ENCODE measurements around the gene EMX1. TPM values are rescaled to one million over a fixed set of nuclear protein-coding genes. Genes with fewer than 3 reads are reported as not detected.

Gene EMX1
- total and polyA plus RNA-seq, 2 of the 13 experiments (the other 11 are each of a cell fraction or from before 2014, with no cell fraction given), result 0.62 to 4.9 TPM

GRCh38 chr2:72944804-72945449 is 27.6 kb downstream of the EMX1 start:
- BruUV-seq (replicated peaks), result no TSS peak

GRCh38 chr2:72945450-72946019 is 28.2 kb downstream of the EMX1 start:
- H3K4me1 ChIP-seq (ENCODE audit: insufficient read depth, low read length), result peaks cover 16% of the 10 kb centered on the region
- H3K27ac ChIP-seq (ENCODE audit: extremely low read length, insufficient read depth, low read length), result no peak overlapping the region
- H3K4me2 ChIP-seq (ENCODE audit: low read depth, low read length), result no peak overlapping the region
- no peak overlapping the region for H3K4me3 ChIP-seq (replicated peaks in 1 of 3; ENCODE audit: insufficient read depth in 1 of 3, low read depth in 2 of 3, low read length in 3 of 3)
- no peak overlapping the region for H3K9ac ChIP-seq (ENCODE audit: insufficient read depth, low read depth, low read length)
- peaks cover 4% of the 10 kb centered on the region; the same call in 1 of the 2 replicates for H4K20me1 ChIP-seq (ENCODE audit: insufficient read depth, low read length)
- TF ChIP-seq SOX5 (CRISPR knock-in tag; IDR thresholded peaks at IDR 0.05; ENCODE audit: borderline replicate concordance) (no peak), SPEN (CRISPR knock-in tag; IDR thresholded peaks at IDR 0.05; ENCODE audit: low read depth) (no peak), KLF13 (CRISPR knock-in tag; IDR thresholded peaks at IDR 0.05) (no peak), ZNF143 (CRISPR knock-in tag; IDR thresholded peaks at IDR 0.05) (no peak), MAFK (conservative IDR thresholded peaks at IDR 0.05 in 1 of 2, IDR thresholded peaks at IDR 0.05 in 1 of 2; ENCODE audit: low read length in 2 of 2) (no peak), THRA (CRISPR knock-in tag; IDR thresholded peaks at IDR 0.05; ENCODE audit: borderline replicate concordance) (no peak), ZNF280B (CRISPR knock-in tag; IDR thresholded peaks at IDR 0.05; ENCODE audit: borderline replicate concordance) (no peak)
- FAIRE-seq (no peak), ATAC-seq (no peak), DNase-seq (ENCODE audit: low spot score) (no peak)
- H3K79me2 ChIP-seq (ENCODE audit: insufficient read depth, low read length), result no peaks in the 10 kb centered on the region
- ChIA-PET POLR2A (no interaction called here), CTCF (ENCODE audit: low intra/inter-chr PET ratio, low total read pairs) (no interaction called here)
- WGBS (ENCODE audit: low lambda C conversion rate), result 97% methylated on average over 9 of the region's 9 CpGs
- no peaks in the 10 kb centered on the region for H3K27me3 ChIP-seq (ENCODE audit: control insufficient read depth in 1 of 2, insufficient read depth in 2 of 2, low read length in 2 of 2)
- no peak overlapping the region for H2AFZ ChIP-seq (ENCODE audit: low read length)
- intact Hi-C loops (cut with micrococcal nuclease; ENCODE audit: unreplicated experiment) (loop anchor here (5.0 kb wide), 1 partner anchor 833 kb away; no protein-coding TSS in a partner anchor), in situ Hi-C loops (cut with HindIII; ENCODE audit: extremely low pct_ligation_motif_present, low pct_unique_long_range_greater_than_20kb) (no loop called here)
- H3K9me3 ChIP-seq (ENCODE audit: low read length), result no peaks in the 10 kb centered on the region
- H3K36me3 ChIP-seq (replicated peaks in 1 of 2; ENCODE audit: control insufficient read depth in 1 of 2, insufficient read depth in 2 of 2, low read length in 2 of 2), result no peaks in the 10 kb centered on the region; a peak in 1 of 5 replicates
- BruUV-seq (replicated peaks), result no TSS peak

More at GRCh38 chr2:72944804-72945449, 27.6 kb downstream of the EMX1 start:
- FAIRE-seq (no peak), DNase-seq (ENCODE audit: low spot score) (no peak), ATAC-seq (0 out of 3 replicates have a peak, but pooled peaks have one; percentile 3)
- peaks cover 16% of the 10 kb centered on the region for H3K4me1 ChIP-seq (ENCODE audit: insufficient read depth, low read length)
- H3K27me3 ChIP-seq (ENCODE audit: control insufficient read depth in 1 of 2, insufficient read depth in 2 of 2, low read length in 2 of 2), result no peaks in the 10 kb centered on the region
- H3K36me3 ChIP-seq (replicated peaks in 1 of 2; ENCODE audit: control insufficient read depth in 1 of 2, insufficient read depth in 2 of 2, low read length in 2 of 2), result no peaks in the 10 kb centered on the region; a peak in 1 of 5 replicates
- H3K9ac ChIP-seq (ENCODE audit: insufficient read depth, low read depth, low read length), result no peak overlapping the region
- no peak overlapping the region for H3K4me2 ChIP-seq (ENCODE audit: low read depth, low read length)
- no peak overlapping the region for H3K4me3 ChIP-seq (replicated peaks in 1 of 3; ENCODE audit: insufficient read depth in 1 of 3, low read depth in 2 of 3, low read length in 3 of 3)
- POLR2A ChIA-PET, result no interaction called here
- H3K9me3 ChIP-seq (ENCODE audit: low read length), result no peaks in the 10 kb centered on the region
- TF ChIP-seq JUN (CRISPR knock-in tag; IDR thresholded peaks at IDR 0.05), result no peak
- TF ChIP-seq PHB2 (IDR thresholded peaks at IDR 0.05; ENCODE audit: partially characterized antibody), result no peak
- TF ChIP-seq ZFP37 (CRISPR knock-in tag; IDR thresholded peaks at IDR 0.05; ENCODE audit: borderline replicate concordance), result no peak
- no peak for TF ChIP-seq TCF7L2 (IDR thresholded peaks at IDR 0.05; ENCODE audit: low read depth, low read length)
- TF ChIP-seq ZBTB14 (CRISPR knock-in tag; IDR thresholded peaks at IDR 0.05), result no peak
- TF ChIP-seq MAFK (conservative IDR thresholded peaks at IDR 0.05 in 1 of 2, IDR thresholded peaks at IDR 0.05 in 1 of 2; ENCODE audit: low read length in 2 of 2), result no peak
- intact Hi-C loops (cut with micrococcal nuclease; ENCODE audit: unreplicated experiment), result loop anchor here (5.0 kb wide), 1 partner anchor 833 kb away; no protein-coding TSS in a partner anchor
- in situ Hi-C loops (cut with HindIII; ENCODE audit: extremely low pct_ligation_motif_present, low pct_unique_long_range_greater_than_20kb), result no loop called here
- CTCF ChIA-PET (ENCODE audit: low intra/inter-chr PET ratio, low total read pairs), result no interaction called here
- peaks cover 4% of the 10 kb centered on the region; the same call in 1 of the 2 replicates for H4K20me1 ChIP-seq (ENCODE audit: insufficient read depth, low read length)
- no peaks in the 10 kb centered on the region for H3K79me2 ChIP-seq (ENCODE audit: insufficient read depth, low read length)
- 95% methylated on average over 16 of the region's 16 CpGs for WGBS (ENCODE audit: low lambda C conversion rate)
- no peak overlapping the region for H2AFZ ChIP-seq (ENCODE audit: low read length)
- no peak overlapping the region for H3K27ac ChIP-seq (ENCODE audit: extremely low read length, insufficient read depth, low read length)

Measured in HepG2 (cell line).